Measurements from ENCODE around the gene CCDC186. TPM values are rescaled to one million over a fixed set of nuclear protein-coding genes. Genes with fewer than 3 reads are reported as not detected.

CCDC186 gene
- total and polyA plus RNA-seq, 9 donors: 4.4 to 31.2 (median 17.4) TPM

GRCh38 chr10:114138581-114138980 lies 35.4 kb downstream of the CCDC186 start:
- intact Hi-C loops (cut with DNase I): no loop called here
- WGBS, 3 donors: 91 to 97% (median 94%) methylated on average over 3 of the region's 3 CpGs
- TF ChIP-seq EP300 (IDR thresholded peaks at IDR 0.05) (no peak), POLR2A (IDR thresholded peaks at IDR 0.05) (no peak), CTCF (IDR thresholded peaks at IDR 0.05) (no peak)

GRCh38 chr10:114135476-114135875 lies 38.5 kb downstream of the CCDC186 start:
- no peak for DNase-seq
- no peak overlapping the region for H3K4me3 ChIP-seq
- 71 to 85% (median 76%) methylated on average over 2 of the region's 2 CpGs for WGBS, 3 donors
- no peaks in the 10 kb centered on the region for H3K4me1 ChIP-seq (ENCODE audit: insufficient read depth)
- TF ChIP-seq POLR2A (IDR thresholded peaks at IDR 0.05) (no peak), CTCF (IDR thresholded peaks at IDR 0.05) (no peak), EP300 (IDR thresholded peaks at IDR 0.05) (no peak)
- no peak overlapping the region for H3K27ac ChIP-seq
- no peaks in the 10 kb centered on the region for H3K36me3 ChIP-seq
- H3K27me3 ChIP-seq: no peaks in the 10 kb centered on the region
- intact Hi-C loops (cut with DNase I): no loop called here
- H3K9me3 ChIP-seq: no peaks in the 10 kb centered on the region

More at GRCh38 chr10:114138581-114138980, 35.4 kb downstream of the CCDC186 start:
- Histone ChIP-seq H3K27me3 (no peaks in the 10 kb centered on the region), H3K27ac (no peak overlapping the region), H3K36me3 (no peaks in the 10 kb centered on the region), H3K4me3 (no peak overlapping the region), H3K9me3 (no peaks in the 10 kb centered on the region), H3K4me1 (ENCODE audit: insufficient read depth) (no peaks in the 10 kb centered on the region)
- DNase-seq: no peak

GRCh38 chr10:114131094-114131493 lies 42.9 kb downstream of the CCDC186 start:
- Histone ChIP-seq H3K4me1 (ENCODE audit: insufficient read depth) (no peaks in the 10 kb centered on the region), H3K4me3 (no peak overlapping the region), H3K27me3 (no peaks in the 10 kb centered on the region), H3K36me3 (no peaks in the 10 kb centered on the region), H3K9me3 (no peaks in the 10 kb centered on the region), H3K27ac (no peak overlapping the region)
- TF ChIP-seq CTCF (IDR thresholded peaks at IDR 0.05) (no peak), POLR2A (IDR thresholded peaks at IDR 0.05) (no peak)
- no peak for DNase-seq
- 92 to 98% (median 95%) methylated on average over 3 of the region's 3 CpGs for WGBS, 3 donors
- intact Hi-C loops (cut with DNase I): no loop called here

GRCh38 chr10:114121031-114121430 lies 53.0 kb downstream of the CCDC186 start:
- Histone ChIP-seq H3K27ac (no peak overlapping the region), H3K27me3 (no peaks in the 10 kb centered on the region), H3K9me3 (no peaks in the 10 kb centered on the region), H3K4me3 (no peak overlapping the region), H3K36me3 (no peaks in the 10 kb centered on the region), H3K4me1 (ENCODE audit: insufficient read depth) (no peaks in the 10 kb centered on the region)
- DNase-seq: no peak
- intact Hi-C loops (cut with DNase I): no loop called here
- TF ChIP-seq CTCF (IDR thresholded peaks at IDR 0.05) (no peak), EP300 (IDR thresholded peaks at IDR 0.05) (no peak), POLR2A (IDR thresholded peaks at IDR 0.05) (no peak)
- 96 to 98% (median 98%) methylated on average over 1 of the region's 1 CpG for WGBS, 3 donors

- Histone ChIP-seq H3K27ac (no peak overlapping the region), H3K4me3 (no peak overlapping the region), H3K9me3 (no peaks in the 10 kb centered on the region), H3K27me3 (no peaks in the 10 kb centered on the region), H3K4me1 (ENCODE audit: insufficient read depth) (no peaks in the 10 kb centered on the region), H3K36me3 (no peaks in the 10 kb centered on the region)
- intact Hi-C loops (cut with DNase I): no loop called here
- 78 to 93% (median 83%) methylated on average over 2 of the region's 2 CpGs for WGBS, 3 donors
- DNase-seq: no peak
- TF ChIP-seq CTCF (IDR thresholded peaks at IDR 0.05) (no peak), POLR2A (IDR thresholded peaks at IDR 0.05) (no peak), EP300 (IDR thresholded peaks at IDR 0.05) (no peak)
Observed at GRCh38 chr10:114118514-114118913, 55.5 kb downstream of the CCDC186 start.
